HG02759 (cell line): ENCODE measurements around the gene DISC1.
A peak's percentile ranks its signal among the peaks of the same experiment; 100 is the strongest.
"Not testable (repeated sequence)": the region's sequence is repeated elsewhere in the genome, so short reads cannot be mapped to it uniquely, and the experiment has no call there.

Source experiments
- ATAC-seq: cut with Tn5 transposase; IDR thresholded peaks from one replicate; pipeline ENCODE4 v1.9.1; 2021; ENCODE audit warnings: mild to moderate bottlenecking, moderate library complexity; ENCODE audit not compliant: unreplicated experiment

DISC1 gene

DNA sequence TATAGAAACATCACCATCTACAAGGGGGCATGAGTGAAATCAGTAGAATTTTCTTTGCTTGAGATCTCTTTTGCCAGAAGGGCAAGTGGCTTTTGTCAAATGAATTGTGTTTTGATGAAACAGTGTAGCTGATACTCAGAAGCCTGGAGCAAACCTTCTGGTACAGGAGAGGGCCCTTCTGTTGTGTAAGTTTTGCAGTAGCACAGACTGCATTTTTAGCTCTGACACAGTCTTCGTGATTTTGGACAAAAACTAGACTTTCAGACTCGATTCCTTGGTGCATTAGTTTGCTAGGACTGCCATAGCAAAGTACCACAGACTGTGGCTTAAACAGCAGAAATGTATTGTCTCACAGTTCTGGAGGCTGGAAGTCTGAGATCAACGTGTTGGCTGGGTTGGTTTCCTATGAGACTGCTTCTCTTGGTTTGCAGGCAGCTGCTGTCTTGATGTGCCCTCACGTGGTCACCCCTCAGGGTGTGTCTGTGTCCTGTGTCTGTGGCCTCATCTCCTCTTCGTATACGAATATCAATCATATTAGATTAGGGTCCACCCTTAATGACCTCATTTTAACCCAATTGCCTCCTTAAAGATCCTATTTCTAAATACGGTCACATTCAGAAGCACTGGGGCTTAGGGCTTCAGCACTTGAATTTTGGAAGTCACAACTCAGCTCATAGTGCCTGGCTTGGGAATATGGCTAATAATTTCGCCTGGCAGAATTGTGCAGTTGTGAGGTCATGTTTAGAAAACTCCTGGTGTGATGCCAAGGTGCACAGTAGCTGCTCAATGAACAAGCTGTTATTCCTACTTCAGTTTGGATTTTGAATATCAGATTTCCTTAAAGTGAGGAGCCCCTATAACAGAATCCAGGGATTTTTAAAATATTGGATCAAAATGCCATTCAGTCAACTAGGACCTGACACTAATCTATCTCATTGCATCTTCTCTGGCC, 21.2 kb upstream of the DISC1 start:
- ATAC-seq, result no peak

DNA sequence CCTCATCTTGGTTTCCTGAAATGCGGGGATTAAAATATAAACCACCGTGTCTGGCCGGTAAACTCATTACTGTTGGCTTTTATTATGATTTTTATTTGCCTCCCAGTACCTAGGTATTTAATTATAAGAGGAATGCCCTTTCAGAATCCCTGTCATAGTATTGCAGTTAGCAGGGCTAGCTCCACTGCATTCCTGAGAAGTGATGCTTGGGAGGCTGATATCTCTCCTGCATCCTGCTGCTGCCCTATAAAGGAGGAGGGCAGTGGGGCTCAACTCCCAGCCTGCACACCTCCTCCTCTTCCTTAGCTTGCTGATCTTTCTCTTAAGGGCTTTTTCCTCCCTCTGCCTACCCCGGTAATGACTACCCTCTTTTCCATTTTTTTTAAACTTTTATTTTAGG, 19.9 kb upstream of the DISC1 start:
- ATAC-seq, result no peak

DNA sequence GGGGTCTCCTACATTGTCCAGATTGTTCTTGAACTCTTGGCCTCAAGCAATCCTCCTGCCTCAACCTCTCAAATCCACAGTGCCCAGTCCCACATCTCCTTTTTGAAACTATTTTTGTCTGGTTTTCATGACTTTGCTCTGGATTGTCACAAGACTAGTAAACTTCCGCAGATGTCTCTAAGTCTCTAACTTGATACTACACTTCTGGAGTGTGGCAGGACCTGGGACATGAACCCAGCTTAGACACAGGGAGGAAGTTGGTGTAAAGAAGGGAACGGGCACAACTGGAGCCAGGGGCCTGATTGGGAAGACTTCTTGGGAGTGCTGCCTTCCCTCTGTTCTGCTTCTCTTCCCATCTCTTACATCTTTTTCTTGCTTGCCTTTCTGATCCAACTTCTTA, 16.2 kb upstream of the DISC1 start:
- no peak for ATAC-seq

DNA sequence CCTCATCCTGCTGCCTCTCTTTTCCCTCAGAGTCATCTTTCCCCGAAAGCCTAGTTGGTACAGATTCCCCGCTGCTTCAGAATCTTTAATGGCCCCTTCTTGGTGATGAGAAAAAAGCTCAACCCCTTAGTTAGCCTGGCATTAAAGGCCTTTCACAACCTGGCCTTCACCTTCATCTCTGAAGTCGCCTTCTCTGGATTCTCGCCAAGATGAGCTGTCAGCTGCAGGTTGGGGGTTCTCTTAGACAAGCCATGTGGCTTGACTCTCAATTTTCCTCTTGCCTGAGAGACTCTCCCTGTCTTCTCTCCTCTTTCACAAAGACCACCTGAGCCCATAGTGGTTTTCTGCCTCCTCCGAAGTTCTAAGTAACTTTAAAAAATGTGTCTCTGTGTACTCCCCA, 15.5 kb upstream of the DISC1 start:
- no peak for ATAC-seq

DNA sequence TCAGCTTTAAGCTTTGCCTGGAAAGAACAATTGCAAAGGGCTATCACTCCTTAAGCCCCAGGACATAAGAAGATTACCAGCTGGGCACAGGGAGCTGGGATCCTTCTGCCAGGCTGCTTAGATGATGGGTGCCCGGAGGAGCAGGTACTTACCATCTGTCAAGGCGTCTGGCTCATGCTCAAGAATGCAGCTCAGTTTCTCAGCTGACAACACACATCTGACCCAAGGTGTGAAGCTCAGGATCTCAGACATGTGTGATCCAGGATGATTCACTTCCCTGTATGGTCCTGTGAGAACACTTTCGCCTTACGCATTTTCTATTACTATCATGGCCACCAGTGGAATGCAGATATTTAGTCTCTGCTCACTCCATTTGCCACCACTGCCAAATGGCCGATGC, 14.7 kb upstream of the DISC1 start:
- no peak for ATAC-seq

DNA sequence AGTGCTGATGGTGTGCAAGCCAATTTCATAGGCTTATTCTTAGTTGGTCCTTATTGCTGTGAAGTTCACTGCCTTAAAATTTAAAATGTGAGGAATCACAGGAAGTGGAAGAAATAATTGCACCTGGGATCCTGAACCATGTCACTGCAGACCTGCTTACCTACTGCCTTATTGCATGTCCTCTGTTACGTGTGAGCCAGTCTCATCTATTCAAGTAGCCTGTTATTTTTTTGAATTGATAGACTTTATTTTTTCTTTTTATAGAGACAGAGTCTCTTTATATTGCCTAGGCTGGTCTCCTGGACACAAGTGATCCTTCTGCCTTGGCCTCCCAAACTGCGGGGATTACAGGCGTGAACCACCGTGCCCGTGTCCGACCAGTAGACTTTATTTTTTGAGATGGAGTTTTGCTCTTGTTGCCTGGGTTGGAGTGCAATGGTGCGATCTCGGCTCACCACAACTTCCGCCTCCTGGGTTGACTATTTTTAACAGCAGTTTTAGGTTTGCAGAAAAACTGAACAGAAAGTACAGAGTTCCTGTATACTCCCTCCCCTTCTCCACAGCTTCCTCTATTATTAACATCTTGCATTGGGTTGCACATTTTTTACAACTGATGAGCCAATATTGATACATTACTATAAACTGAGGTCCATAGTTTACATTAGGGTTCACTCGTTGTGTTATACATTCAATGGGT, 14.0 kb upstream of the DISC1 start:
- peak; percentile 99 for ATAC-seq

DNA sequence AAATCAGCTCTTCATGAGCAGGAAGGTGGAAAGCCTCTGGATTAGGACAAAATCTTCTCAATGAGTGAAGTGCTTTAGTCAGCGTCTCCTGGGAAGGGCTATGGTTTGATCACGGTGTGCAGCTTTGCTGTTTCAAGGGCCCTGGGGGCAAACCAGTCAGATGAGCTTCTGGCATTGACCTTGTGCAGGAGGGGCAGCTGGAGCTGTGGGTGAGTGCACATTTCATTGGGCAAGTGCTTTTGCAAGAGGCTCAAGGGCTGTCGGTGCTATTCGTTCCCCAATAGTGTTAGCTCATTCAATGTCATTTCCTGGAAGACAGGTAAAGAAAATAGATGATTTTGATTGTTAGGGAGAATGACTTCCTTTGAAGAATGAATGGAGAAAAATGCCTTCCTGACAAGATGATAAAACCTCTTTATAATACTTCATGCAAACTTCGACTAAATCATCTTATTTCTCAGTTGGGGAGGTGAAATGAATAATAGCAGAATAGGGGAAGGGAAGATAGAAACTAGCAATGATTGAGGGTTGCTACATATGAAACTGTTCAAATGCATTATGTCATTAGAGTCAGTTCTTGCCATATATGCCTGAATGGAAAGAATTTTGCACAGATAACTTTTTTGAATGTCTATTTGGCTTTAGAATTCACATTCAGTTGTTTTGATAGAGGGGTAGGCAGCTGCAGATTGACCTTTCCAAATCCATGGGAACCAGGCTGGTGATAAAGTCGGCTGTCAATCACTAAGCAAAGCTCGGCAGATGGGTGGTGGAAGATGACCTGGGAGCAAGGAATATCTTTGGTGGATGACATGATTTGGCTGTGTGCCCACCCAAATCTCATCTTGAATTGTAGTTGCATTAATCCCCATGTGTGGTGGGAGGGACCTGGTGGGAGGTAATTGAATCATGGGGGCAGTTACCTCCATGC, 12.9 kb upstream of the DISC1 start:
- ATAC-seq, result peak; percentile 20

DNA sequence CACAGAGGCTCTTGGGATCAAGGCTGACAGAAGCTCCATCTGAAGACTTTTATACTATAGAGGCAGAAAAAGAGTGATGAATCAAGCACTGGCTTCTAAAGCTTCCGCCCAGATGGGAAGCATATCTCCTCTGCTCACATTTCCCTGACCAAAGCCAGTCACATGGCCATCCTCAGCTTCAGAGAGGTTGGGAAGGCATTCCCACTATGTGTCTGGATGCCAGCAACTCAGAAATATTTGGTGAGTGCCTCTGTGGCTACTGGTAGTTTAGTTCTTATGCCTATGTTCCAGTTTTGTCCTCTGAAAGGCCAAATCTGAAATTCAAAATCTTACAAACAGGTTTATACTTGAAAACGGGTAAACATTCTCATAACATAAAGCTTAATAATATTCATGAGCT, 9.9 kb upstream of the DISC1 start:
- ATAC-seq, result no peak

DNA sequence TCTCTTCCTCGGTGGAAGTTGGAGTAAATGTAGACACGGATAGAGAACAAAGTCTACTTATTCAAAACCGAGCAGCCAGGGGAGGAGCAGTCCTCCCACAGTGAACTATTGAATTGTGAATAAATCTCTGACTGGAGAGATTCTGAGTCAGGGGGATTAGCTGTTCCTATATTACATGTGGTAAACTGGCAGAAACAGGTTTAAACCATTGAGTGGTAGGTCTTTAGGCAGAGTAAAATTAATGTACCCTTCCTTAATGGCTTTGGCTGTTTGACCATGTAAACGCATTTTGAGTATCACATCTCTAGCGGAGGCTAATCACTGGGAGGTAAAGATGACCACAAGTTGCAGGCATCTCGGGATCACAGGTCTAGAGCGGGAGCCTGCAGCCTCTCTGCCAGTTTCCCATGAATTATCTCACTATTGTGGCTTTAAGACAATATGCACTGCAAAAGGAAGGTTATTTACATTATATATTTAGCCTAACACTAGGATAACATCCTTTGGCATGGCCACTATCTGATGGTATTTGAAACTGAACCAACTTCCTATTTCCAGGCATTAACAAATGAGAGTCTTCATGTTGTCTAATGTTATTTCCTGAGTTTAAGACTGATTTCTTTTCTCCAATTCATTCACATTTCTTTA, 7.9 kb upstream of the DISC1 start:
- ATAC-seq, result no peak

DNA sequence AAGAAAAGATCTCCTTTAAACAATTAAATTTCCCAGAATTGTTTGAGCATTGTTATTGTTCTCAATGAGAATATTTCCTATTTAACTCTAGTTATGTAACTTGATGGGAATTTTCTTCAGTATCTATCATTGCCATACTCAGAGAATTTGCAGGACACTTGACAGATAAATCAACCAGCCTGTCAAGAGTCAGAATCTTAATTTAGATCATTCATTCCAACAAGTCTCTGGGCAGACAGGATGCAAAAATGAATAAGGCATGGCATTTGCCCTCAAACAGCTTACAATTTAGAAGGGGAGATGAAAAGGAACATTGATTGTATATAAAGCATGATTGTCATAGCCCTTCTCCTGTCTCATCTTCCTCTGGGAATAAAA, 7.3 kb upstream of the DISC1 start:
- ATAC-seq, result no peak

DNA sequence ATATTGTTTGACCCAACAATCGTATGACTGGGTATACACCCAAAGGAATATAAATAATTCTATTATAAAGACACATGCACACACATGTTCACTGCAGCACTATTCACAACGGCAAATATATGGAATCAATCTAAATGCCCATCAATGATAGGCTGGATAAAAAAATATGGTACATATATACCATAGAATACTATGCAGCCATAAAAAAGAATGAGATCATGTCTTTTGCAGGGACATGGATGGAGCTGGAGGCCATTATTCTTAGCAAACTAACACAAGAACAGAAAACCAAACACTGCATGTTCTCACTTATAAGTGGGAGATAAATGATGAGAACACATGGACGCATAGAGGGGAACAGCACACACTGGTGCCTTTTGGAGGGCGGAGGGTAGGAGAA, 1.5 kb upstream of the DISC1 start:
- not testable (repeated sequence) for ATAC-seq

DNA sequence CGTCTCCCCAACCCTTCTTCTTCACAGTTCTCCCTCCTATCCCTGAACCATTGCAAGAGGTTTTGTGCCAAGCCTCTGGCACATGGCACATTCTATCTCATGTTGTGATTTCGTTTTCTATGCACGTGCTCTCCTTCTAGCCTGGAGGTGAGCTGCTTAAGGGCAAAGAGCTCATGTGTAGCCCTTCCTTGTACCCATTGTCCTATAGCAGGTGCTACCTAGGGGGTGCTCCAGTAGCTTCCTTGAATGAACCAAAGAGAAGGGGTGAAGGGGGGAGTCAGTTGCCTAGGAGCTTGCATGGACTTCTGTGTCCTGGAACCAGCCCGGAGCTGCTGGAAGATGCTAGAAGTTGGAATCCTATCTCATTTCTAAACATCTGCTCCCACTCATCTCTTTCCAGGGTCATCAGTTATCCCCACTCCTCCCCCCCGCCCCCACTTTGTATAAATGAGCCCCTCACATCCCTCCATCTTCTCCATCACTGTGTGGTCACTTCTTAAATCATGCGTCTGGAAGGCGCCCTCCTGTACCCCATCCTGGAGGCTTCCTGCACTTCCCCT, 535 bp upstream of the DISC1 start:
- no peak for ATAC-seq

DNA sequence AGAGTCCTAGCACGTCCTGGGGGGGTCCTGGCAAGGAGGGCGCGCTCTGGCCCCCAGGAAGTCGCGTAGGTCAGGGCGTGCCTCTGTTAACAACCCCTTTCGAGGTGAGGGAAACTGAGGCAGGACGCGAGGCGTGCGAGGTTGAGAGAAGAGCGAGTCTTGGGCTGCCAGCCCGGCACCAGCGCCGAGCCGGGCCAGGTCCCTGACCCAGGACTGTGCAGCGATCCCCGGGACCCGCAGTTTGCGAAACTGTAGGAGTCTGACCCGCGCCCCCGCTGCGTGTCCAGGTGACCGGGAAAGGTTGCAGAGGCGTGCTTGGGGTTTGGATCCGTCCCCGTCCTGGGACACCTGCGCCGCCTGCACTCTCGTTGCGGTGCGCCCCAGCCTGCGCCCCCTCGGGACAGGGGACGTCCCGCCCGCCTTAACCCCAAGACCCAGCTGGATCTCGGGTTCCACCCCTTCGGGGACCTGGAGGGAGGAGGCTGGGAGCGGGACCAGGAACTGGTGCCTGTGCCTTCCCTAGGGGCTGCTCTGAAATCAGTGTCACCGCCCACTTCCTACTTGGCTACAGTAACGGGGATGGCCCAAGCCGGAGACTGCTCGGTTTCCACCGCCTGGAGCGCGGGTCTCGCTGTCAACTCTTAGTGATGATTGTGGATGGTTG, 493 bp downstream of the DISC1 start:
- ATAC-seq, result peak; percentile 62

DNA sequence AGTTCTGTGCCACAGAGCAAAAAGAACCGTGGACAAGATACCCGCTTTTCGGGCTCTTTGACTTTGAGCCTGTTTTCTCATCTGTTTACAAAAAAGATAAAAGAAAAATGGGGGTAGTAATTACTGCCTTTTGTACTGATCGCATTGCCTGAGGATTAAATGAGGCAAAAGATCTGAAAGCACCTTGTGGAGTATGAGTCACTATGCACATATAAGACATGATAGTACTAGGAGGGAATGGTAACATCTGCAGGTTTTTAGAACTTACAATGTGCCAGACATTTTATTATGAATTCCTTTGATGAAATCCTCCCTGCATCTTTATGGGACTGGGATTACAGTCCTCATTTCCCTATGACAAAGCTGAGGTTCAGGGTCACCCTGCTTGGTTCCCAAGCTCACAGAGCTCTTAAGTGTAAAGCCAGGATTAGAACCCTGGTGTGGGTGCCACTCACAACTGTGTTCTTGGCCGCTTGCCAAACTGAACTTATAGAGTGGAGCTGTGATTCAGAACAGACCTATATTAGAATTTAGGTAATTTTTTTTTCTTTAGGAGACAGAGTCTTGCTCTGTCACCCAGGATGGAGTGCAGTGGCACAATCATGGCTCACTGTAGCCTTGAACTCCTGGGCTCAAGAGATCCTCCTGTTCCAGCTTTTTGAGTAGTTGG, 1.8 kb downstream of the DISC1 start:
- no peak for ATAC-seq

DNA sequence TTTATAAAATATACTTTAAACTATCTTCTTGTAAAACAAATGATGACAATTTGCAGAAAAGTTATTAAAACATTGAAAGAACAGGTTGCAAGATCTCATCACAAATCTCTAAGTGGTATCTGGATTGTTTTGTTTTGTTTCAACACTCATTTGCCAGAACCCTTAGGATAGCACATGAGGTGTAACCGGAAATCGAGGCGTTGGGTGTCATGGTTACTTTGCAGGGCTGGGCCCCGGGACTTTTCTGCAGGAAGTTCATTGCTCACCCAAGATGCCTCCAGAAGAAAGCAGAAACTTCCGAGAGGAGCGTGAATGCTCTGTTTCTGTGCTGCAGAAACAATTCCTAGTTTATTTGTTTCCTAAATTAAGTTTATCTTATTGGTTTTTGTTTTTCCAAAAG, 2.5 kb downstream of the DISC1 start:
- no peak for ATAC-seq

DNA sequence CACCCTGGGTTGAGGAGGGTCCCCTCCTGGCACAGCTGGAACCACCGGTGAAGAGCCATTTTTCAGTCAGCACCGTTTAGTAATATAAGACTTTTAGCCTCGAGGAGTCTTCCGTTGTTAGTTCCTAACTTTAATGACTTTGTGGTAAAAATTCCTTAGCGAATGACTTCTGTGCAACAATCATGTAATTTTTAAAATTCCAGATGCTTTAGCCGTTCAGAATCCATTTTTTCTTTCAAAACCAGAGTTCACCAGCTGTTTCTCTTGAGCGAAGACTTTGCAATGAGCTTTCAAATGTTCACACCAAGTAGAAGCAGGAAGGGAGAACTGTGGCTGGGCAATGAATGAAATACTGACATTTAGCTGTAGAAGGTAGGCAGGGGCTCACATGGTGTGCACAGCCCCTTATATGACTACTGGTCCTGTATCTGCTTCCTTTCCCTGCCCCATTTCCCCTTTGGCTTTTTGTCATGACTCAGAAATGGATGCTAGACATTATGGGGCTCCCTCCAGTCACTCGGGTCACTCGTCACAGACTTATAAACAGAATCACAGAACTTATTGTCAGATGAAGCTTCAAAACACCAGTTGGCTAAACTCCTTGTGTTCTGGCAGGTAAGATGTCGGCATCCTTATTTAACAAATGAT, 4.1 kb downstream of the DISC1 start:
- no peak for ATAC-seq

DNA sequence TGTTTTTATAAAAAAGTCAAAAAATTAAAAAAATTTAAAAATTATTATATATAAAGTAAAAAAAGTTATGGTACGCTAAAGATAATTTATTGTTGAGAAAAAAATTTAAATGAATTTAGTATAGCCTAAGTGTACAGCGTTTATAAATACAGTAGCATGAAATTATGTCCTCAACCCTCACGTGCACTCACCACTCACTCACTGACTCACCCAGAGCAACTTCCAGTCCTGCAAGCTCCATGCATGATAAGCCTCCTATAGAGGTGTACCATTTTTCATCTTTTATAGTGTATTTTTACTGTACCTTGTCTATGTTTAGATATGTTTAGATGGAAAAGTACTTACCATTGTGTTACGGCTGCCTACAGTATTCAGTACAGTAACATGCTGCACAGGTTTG, 5.1 kb downstream of the DISC1 start:
- no peak for ATAC-seq

DNA sequence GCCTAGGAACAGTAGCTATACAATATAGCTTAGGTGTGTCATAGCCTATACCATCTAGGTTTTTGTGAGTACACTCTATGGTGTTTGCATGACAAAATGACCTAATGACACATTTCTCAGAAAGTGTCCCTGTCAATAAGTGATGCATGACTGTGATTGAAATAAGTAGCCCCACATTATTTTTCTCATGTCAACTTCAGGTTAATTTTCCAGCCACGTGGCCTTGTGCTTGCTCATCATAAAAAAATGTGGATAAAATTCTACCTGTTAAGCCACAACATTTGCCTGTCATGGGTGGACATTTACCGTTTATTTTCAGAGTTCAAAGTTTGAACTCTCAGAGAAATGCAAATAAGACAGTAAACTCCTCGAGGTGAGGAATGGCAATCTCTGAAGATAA, 5.5 kb downstream of the DISC1 start:
- no peak for ATAC-seq
